ENCODE data around the gene CTXN3. TPM values are rescaled to one million over a fixed set of nuclear protein-coding genes. Genes with fewer than 3 reads are reported as not detected.

Gene CTXN3
- total and polyA plus RNA-seq, 2 donors from 2014 or later: 0.35 to 79.2 TPM

DNA sequence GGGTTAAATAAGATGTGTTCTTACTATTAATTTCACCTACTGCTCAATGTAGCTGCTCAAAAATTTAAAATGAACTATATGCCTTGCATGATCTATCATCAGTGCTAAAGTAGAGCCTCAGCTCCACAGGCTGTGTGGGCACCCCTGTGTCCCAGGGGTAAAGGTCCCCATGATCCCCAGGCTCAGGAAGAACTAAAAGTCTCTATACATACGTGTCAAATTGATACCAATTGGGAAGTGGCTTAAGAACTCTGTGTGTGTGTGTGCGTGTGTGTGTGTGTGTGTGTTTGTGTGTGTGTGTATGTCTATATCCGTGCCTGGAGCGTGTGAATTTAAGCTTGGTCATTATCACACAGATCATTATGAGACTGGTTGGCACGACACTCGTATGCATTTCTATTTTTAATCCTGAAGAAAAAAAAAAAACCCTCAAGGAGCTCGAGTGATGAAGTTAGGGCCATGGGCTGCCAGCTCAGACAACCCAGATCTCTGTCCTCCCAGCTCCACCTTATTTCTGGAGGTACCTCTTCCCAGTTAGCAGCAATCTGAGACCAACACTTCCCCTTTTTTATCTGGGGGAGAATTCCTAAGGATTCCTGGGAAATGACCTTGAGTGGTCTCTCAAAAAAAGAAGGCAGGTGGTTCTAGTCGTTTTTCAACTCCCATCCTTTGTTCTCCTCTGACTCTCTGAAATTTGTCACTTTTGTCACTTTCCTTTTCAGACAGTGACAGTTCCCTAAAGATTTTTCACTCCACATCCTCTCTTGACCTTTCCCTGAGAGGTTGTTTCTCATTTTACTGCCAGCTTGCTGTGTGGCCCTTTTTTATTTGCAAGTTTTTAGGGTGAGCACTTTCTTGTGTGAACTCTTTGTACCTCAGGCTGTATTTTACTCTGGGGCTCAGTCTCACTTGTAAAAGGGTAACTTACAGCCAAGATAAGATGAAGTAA, 45.7 kb upstream of the CTXN3 start:
- TF ChIP-seq, protein P1, sequence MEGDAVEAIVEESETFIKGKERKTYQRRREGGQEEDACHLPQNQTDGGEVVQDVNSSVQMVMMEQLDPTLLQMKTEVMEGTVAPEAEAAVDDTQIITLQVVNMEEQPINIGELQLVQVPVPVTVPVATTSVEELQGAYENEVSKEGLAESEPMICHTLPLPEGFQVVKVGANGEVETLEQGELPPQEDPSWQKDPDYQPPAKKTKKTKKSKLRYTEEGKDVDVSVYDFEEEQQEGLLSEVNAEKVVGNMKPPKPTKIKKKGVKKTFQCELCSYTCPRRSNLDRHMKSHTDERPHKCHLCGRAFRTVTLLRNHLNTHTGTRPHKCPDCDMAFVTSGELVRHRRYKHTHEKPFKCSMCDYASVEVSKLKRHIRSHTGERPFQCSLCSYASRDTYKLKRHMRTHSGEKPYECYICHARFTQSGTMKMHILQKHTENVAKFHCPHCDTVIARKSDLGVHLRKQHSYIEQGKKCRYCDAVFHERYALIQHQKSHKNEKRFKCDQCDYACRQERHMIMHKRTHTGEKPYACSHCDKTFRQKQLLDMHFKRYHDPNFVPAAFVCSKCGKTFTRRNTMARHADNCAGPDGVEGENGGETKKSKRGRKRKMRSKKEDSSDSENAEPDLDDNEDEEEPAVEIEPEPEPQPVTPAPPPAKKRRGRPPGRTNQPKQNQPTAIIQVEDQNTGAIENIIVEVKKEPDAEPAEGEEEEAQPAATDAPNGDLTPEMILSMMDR (IDR thresholded peaks at IDR 0.05; ENCODE audit: borderline replicate concordance, extremely low read depth, insufficient read depth): no peak
- Histone ChIP-seq H3K36me3 (ENCODE audit: control insufficient read depth in 2 of 3, insufficient read depth in 3 of 3, low read length in 3 of 3) (no peaks in the 10 kb centered on the region), H3K9me3 (ENCODE audit: control insufficient read depth in 2 of 3, insufficient read depth in 1 of 3, low read length in 3 of 3) (no peaks in the 10 kb centered on the region), H3K4me1 (ENCODE audit: control insufficient read depth in 2 of 3, insufficient read depth in 2 of 3, low read depth in 1 of 3, low read length in 3 of 3) (peaks cover 0 to 2% (median 0%) of the 10 kb centered on the region in 3 donors), H3K9ac (ENCODE audit: low read length in 3 of 3) (no peak overlapping the region), H3K4me3 (ENCODE audit: low read length in 3 of 3) (no peak overlapping the region), H3K27me3 (ENCODE audit: control insufficient read depth, insufficient read depth, low read length) (no peaks in the 10 kb centered on the region), H3K27ac (ENCODE audit: low read depth in 2 of 2, low read length in 2 of 2) (no peak overlapping the region)
- no peak for DNase-seq
- intact Hi-C loops (cut with DNase I): no loop called here
- FAIRE-seq: no peak

- TF ChIP-seq, protein P1 (IDR thresholded peaks at IDR 0.05; ENCODE audit: borderline replicate concordance, extremely low read depth, insufficient read depth): no peak
- intact Hi-C loops (cut with DNase I): no loop called here
- H3K27me3 ChIP-seq (ENCODE audit: control insufficient read depth, insufficient read depth, low read length): no peaks in the 10 kb centered on the region
- no peak overlapping the region for H3K4me3 ChIP-seq (ENCODE audit: low read length in 3 of 3)
- H3K27ac ChIP-seq (ENCODE audit: low read depth in 2 of 2, low read length in 2 of 2): no peak overlapping the region
- no peak overlapping the region for H3K9ac ChIP-seq (ENCODE audit: low read length in 3 of 3)
- no peak for DNase-seq
- no peaks in the 10 kb centered on the region for H3K9me3 ChIP-seq (ENCODE audit: control insufficient read depth in 2 of 3, insufficient read depth in 1 of 3, low read length in 3 of 3)
- H3K4me1 ChIP-seq (ENCODE audit: control insufficient read depth in 2 of 3, insufficient read depth in 2 of 3, low read depth in 1 of 3, low read length in 3 of 3): no peaks in the 10 kb centered on the region
- no peaks in the 10 kb centered on the region for H3K36me3 ChIP-seq (ENCODE audit: control insufficient read depth in 2 of 3, insufficient read depth in 3 of 3, low read length in 3 of 3)
- FAIRE-seq: no peak
These were observed 40.7 kb upstream of the CTXN3 start for GRCh38 chr5:127608077-127608660.

DNA sequence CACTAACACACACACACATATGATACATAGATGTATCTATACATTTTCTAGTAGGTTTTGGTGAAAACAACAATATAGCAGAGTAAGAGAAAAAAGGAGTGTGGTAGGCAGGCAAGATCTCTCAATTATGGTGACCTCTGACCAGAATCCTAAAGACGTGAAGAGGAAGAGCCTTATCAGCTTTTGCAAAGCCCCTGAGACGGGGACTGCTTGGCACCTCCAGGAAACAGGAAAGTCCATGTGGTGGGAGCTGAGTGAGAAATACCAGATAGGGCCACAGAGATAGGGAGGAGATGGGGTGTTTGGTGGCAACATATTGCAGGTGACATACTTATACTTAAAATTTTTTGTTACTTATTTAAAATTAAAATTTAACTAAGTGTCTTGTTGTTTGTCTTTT, 39.9 kb upstream of the CTXN3 start:
- Histone ChIP-seq H3K36me3 (ENCODE audit: control insufficient read depth in 2 of 3, insufficient read depth in 3 of 3, low read length in 3 of 3) (no peaks in the 10 kb centered on the region), H3K27ac (ENCODE audit: low read depth in 2 of 2, low read length in 2 of 2) (no peak overlapping the region), H3K9ac (ENCODE audit: low read length in 3 of 3) (no peak overlapping the region), H3K4me3 (ENCODE audit: low read length in 3 of 3) (no peak overlapping the region), H3K4me1 (ENCODE audit: control insufficient read depth in 2 of 3, insufficient read depth in 2 of 3, low read depth in 1 of 3, low read length in 3 of 3) (no peaks in the 10 kb centered on the region), H3K27me3 (ENCODE audit: control insufficient read depth, insufficient read depth, low read length) (no peaks in the 10 kb centered on the region), H3K9me3 (ENCODE audit: control insufficient read depth in 2 of 3, insufficient read depth in 1 of 3, low read length in 3 of 3) (no peaks in the 10 kb centered on the region)
- TF ChIP-seq, protein P1 (IDR thresholded peaks at IDR 0.05; ENCODE audit: borderline replicate concordance, extremely low read depth, insufficient read depth): no peak
- DNase-seq (no peak), FAIRE-seq (no peak)
- intact Hi-C loops (cut with DNase I): no loop called here
